ENCODE data around the gene METTL3. TPM values are rescaled to one million over a fixed set of nuclear protein-coding genes. Genes with fewer than 3 reads are reported as not detected.

Gene METTL3
- total RNA-seq, 1 donor from 2014 or later, result 24.3 TPM

DNA sequence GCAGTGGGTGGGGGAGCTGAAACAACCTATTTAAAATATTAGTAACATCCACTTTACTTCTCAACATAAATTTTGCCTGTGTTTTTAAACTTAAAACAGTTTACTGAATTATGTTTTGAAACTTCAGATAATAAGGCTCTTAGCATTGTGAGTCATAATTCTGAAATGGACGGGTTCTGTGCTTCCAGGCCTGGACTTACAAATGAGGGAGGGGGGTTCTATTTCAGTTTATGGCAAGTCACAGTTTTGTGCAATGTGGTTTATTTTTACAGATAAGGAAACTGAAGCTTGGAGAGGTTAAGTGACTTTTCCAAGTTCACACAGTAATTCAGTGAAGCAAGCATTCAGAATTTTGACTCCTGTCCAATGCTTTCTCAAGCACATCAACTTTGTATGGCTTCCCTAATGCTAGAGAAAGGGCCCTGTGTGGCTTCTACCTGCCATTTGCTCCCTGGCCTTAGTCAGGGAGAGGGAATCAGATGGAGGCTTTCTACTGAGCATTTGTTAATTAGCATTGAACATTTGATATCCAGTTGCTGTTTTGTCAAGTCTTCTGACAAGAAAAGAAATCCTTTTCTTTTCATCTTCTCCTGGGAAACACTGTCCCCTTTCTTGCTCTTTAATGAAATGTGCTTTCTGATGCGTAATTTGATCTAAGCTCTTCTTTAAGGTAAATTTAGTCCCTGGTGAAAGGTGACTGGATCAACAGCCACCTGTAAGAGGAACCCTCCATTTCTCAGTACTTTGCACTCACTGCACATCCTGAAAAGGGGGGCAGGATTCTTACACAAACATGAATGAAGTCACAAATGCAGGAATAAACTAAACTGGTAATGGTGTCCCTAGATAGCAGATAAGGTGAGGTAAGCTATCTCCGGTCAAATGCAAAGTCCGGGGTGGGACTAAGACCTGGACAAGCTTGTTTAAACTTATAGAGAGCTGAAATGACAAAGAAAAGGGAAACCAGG is 17.5 kb upstream of the METTL3 start:
- no peak for ATAC-seq (ENCODE audit: poor library complexity)
- intact Hi-C loops (cut with DNase I), result no loop called here
- DNase-seq, result no peak

DNA sequence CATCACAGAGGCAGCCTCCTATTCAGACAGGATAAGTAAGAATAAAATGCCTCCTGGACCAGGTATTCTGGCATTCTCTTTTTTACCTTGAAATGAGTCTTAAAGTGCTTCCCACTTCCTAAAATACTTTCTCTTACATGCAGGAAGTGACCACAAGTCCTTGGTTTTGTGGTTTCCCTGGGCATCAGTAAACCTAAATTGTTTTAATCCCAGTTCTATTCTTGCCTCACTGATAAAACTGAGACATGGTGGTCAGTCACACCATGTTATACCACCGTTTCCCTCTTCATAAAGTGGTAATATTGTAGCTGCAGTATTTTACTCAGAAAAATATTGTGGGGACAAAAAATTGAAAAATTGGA is 16.2 kb upstream of the METTL3 start:
- ATAC-seq (ENCODE audit: poor library complexity) (no peak), DNase-seq (no peak)
- intact Hi-C loops (cut with DNase I), result no loop called here

DNA sequence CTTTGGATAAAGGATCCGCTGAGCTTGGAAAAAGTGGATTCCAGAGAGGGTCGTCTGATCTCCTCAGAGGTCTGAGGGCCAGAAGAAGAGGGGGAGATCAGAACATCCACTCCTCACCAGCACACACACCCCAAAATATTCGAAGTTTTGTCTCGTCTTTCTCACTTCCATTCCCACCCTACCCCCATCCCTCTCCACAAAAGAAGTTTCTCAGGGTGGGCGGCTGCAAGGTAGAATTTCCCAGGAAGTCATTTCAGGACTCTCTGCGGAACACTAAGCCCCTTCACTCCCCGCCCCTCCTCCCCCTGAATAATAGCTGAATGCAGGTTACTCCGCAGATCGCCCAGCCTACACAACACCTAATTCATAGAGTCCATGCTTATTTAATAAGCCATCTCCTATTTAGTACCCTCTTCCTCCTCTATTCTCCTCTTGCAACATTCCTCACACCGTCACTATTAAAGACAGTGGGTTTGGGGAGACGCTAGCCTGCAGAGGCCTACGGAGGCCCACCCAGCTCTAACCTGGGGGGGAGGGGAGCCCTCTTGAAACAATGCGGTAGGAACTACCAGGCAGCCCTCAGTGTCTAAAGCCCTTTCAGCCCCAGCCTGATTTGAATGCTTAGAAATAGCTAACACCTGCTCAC is 15.7 kb upstream of the METTL3 start:
- ATAC-seq (ENCODE audit: poor library complexity) (peak; percentile 11), DNase-seq (no peak)
- intact Hi-C loops (cut with DNase I), result no loop called here

DNA sequence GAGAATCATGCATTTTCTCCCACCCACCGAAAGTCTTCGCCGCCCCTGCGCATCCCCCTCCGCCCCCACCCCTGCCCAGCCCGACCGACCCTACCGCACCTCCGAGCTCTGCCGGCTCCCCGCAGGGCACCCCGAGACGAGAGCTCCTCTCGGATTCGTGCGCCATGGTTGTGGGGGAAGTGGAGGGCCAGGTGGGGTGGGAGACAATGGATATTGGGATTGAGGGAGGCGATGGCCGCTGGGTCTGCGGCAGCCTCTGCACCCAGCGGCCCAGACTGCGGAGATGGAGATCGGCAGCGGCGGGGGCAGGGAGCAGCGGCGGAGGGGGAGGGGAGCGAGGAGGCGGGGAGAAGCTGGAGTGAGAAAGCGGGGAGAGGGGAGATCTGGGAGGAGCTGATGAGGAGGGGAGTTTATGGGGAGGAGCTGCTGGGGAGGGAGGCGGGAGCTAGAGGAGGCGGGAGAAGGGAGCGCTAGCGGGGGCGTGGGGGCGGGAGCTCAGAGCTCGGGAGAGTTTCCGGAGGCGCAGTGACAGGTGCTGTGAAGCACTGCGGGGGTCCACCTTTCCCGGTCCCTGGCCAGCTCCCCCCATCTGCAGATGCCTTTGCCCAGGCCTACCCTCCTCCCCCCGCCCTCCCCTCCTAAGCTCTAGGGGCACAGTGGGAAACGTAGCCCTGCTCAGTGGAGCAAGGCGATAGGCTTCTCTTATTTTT is 15.0 kb upstream of the METTL3 start, which contains the start of gene SALL2:
Gene SALL2 (minus strand): TSS at position 385 of the 710 bp plus-strand sequence. CDS start 219 bp downstream, at position 166.
- intact Hi-C loops (cut with DNase I), result no loop called here
- DNase-seq (peak; percentile 79), ATAC-seq (ENCODE audit: poor library complexity) (peak; percentile 92)

DNA sequence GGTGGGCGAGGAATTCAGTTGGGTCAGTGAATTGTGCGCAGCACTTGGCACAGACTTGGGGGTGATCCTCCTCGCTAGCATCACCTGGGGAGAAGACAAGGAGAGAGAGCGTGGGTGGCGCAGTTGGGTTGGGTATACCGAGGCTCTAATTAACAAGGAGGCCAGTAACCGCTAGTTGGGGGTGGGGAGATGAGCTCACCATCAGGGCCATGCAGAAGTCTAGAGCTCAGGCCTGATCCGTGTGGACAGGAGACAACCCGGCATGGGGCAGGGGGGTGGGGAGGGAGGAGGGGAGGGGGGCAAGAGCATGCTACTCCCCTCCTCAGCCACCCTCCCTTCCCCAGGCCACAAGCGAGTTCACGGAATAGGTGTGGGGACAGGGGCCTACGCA is 14.4 kb upstream of the METTL3 start:
- DNase-seq, result no peak
- intact Hi-C loops (cut with DNase I), result no loop called here
- ATAC-seq (ENCODE audit: poor library complexity), result peak; percentile 52

DNA sequence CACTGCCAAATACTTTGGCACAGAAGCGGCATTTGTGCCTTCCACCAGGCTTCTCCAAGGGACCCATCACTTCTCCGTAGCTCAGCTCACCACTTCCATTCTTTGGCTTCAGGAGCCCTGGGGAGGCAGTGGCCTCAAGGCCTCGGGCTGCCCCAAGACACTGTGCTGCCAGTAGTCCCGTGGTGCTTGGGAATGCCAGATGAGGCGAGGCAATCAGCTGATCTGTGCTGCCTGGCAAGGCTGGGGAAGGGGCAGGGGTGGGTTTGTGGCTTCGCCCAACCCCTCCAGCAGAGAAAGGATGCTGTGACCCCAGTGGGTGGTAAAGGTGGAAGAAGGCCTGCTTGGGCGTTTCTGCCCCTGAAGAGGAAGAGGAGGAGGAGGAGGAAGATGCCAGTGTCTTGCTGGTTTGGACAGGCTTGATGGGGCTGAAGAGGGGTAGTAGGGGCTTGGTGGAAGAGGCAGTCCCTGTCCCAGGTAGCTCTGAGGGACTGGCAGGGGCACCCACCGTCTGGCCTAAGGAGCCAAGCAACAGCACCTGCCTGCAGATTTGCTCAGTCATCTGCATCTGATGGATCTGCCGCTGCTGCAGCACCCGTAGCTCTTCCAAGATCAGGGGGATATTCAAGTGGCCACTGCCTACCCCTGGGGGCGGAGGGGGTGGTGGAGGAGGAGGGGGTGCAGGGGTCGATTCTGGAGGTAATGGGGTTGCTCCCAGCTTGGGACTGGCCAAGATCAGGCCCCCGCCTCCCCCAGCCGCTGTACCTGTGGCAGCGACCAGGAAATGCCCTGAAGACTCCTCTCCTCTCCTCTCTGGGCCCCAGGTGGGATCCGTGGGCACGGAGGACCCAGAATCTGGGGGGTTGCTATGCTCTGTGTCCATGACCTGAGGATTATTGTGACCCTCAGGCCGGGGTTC is 13.7 kb upstream of the METTL3 start:
- DNase-seq, result no peak
- intact Hi-C loops (cut with DNase I), result no loop called here
- no peak for ATAC-seq (ENCODE audit: poor library complexity)

DNA sequence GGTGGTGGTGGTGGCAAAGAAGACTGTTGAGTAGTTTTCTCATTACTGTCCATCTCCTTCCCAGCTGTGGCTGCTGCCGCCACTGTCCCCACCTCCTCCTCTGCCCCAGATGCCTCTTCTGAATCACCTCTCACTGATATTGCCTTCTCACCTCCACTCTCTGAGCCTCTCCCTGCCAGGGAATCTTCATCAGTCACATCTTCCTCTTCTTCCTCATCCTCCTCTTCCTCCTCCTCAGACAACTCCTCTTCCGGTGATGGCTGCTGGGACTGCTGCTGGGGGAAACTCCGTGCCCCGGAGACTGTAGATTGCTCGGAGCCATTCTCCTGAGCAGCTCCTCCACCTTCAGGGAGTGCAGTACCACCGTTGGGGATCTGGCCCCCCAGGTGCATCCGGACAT is 12.1 kb upstream of the METTL3 start:
- intact Hi-C loops (cut with DNase I), result no loop called here
- ATAC-seq (ENCODE audit: poor library complexity), result no peak

DNA sequence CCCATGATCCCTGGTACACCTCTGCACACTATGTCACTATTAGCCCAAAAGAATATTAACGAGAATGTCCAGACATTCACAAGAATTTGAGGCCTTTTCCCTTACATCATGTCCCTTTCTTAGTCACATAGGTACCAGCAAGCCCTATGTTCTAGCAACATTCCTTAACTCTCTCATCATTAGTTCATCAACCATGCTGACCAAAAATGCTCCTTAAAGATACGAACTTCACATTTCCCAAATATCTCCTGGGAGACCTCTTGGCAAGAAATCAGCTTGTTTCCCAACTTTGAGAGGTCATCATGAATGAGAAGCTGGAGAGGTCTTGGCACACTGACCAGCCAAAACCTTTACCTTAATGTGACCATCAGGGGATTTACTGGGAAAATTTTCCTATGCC is 10.4 kb upstream of the METTL3 start:
- ATAC-seq (ENCODE audit: poor library complexity) (no peak), DNase-seq (no peak)
- intact Hi-C loops (cut with DNase I), result no loop called here

More for the DNA sequence above, 12.1 kb upstream of the METTL3 start:
- DNase-seq, result no peak

DNA sequence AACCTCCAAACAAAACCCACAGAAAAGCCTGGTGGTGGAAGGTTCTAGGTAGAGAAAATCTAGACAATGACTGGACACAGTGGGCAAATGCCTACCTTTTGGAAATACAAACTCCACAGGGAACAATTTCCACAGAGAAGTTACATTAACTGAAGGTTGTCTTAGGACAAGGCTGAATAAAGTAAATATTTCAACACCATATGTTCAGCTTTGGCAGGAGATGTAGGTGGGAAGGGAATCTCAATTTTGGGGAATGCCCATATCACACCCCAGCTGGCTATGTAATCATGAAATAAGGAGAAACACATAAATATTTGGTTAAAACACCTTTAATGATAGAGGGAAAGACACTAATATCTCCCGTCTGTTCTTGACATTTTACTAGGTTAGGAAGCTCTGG is 9.6 kb upstream of the METTL3 start:
- intact Hi-C loops (cut with DNase I), result no loop called here
- ATAC-seq (ENCODE audit: poor library complexity) (no peak), DNase-seq (no peak)

DNA sequence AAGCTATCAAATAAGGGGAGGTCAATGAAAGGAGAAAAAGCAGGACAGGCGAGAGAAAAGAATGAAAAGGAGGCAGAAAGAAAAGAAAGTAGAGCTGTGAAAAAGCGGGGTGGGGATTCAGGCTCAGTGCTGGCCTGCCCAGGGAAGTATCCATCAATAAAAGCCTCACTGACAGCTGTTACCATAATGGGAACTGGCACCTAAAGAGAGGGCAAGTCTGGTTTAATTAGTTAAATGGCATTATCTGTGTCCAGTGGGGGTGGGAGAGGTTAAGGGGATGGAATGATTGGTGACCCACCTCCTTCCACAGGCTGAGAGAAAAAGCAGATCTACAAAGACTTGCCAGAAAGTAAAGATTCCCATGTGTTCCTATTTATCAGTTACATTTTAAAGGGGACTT is 7.6 kb upstream of the METTL3 start:
- no peak for DNase-seq
- ATAC-seq (ENCODE audit: poor library complexity), result no peak
- intact Hi-C loops (cut with DNase I), result no loop called here

DNA sequence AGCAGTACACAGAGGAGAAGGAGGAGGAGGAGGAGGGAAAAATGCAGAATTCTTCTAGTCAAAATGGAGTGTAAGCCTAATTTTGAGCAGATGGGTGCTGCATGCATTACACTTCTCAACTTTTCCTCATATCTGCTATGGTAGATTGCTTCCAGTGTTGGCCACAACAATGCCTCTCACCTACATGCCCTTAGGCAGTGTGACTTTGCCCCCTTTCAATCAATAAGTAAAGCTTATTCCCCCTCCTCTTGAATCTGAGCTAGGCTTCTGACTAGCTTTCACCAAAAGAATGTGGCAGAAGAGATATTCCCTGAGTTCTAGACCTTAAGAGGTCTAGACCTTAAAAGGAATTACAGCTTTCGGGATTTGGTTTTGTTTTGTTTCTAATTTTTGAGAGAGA is 3.2 kb upstream of the METTL3 start:
- ATAC-seq (ENCODE audit: poor library complexity) (no peak), DNase-seq (no peak)
- intact Hi-C loops (cut with DNase I), result no loop called here

DNA sequence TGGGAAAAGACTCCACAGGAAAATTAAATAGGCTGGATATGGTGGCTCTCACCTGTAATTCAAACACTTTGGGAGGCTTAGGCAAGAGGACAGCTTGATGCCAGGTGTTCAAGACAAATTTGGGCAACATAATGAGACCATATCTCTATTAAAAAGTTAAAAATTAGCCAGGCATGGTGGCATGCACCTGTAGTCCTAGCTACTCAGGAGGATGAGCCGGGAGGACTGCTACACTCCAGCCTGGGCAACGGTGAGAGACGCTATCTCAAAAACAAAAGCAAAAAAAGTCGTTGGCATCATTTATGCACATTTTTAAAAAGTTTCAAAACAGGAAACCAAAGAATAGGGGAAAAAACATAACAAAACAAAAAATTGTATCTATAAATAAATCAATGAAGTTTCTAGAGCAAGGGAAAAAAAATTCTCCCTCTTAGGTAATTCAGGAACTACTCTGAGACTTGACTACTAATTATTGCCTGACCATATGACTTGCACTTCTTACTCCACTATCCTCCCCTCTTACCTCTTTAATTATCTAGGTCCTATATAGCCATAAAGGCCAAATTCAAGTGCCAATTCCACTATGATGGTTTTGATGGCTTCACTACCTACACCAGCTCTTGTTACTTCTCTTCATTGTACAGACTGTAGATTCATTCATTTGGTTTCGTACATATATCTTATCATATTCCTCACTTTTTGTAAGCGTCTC is 1.6 kb downstream of the METTL3 start:
- intact Hi-C loops (cut with DNase I), result no loop called here

DNA sequence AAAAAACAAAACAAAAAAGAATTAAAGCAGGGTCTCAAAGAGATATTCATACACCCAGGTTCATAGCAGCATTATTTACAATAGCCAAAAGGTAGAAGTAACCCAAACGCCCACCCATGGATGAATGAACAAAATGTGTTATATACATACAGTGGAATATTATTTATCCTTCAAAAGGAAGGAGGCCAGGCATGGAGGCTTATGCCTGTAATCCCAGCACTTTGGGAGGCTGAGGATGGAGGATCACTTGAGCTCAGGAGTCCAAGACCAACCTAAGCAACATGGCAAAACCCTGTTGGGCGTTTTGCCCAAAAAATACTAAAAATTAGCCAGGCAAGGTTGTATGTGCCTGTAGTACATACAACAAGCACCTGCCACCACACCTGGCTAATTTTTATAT is 4.6 kb downstream of the METTL3 start:
- no peak for ATAC-seq (ENCODE audit: poor library complexity)
- no peak for DNase-seq
- intact Hi-C loops (cut with DNase I), result no loop called here

More for the DNA sequence above, 1.6 kb downstream of the METTL3 start:
- no peak for ATAC-seq (ENCODE audit: poor library complexity)
- DNase-seq, result no peak

DNA sequence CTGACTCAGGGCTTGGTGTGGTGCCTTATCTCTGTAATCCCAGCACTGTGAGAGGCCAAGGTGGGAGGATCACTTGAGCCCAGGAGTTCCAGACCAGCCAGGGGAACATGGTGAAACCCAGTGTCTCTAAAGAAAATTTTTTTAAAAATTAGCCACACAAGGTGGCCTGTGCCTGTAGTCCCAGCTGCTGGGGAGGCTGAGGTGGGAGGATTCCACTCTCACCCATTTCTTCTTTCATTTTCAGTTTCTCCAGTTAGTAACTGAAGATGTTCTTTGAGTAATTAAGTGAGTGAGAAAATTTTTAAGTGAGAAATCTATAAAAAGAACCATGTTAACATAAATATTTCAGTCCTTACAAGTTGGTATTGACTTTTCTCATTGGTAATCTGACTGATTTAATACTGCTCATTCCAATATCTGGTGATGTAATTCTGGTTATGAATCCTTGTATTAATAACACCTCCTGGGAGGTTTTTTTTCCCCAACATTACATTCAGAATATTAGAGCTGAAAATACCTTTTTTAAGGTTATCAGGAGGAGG is 6.1 kb downstream of the METTL3 start:
- ATAC-seq (ENCODE audit: poor library complexity) (no peak), DNase-seq (no peak)
- intact Hi-C loops (cut with DNase I), result no loop called here

DNA sequence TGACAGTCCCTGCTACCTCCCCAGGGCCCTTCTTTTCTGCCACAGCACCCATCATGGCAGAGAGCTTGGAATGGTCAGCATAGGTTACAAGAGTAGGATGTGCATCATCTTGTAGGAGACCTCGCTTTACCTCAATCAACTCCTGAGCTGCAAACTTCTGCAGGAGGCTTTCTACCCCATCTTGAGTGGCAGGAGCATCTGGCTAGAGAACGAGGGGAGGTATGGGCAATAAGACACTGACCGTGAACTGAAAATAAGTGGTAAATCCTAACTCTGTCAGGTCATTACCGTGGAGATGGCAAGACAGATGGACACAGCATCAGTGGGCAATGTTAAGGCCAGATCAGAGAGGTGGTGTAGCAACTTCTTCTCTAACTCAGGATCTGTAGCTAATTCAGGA is 7.8 kb downstream of the METTL3 start:
- intact Hi-C loops (cut with DNase I), result no loop called here
- ATAC-seq (ENCODE audit: poor library complexity) (no peak), DNase-seq (no peak)

DNA sequence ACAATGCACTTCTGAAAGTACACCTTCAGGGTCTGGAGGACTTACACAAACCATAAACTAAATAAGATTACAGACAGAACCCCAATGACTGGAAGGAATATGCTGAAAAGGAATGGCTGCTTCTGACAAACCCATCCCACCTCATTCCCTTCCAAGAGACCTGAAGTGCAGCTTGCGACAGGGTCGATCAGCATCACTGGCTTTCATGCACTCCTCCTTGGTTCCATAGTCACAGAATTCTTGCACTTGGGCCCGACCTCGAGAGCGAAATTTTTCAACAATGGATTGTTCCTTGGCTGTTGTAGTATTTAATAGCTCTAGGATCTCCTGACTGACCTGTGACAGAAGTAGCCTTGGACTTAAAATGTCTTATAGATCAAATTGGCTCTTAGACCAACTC is 9.6 kb downstream of the METTL3 start:
- ATAC-seq (ENCODE audit: poor library complexity), result no peak
- no peak for DNase-seq
- intact Hi-C loops (cut with DNase I), result no loop called here
